PC-3 (cell line): ENCODE data around the gene CXADR. TPM values are rescaled to one million over a fixed set of nuclear protein-coding genes. Genes with fewer than 3 reads are reported as not detected.
A peak's percentile ranks its signal among the peaks of the same experiment; 100 is the strongest.
"Not testable (repeated sequence)": the region's sequence is repeated elsewhere in the genome, so short reads cannot be mapped to it uniquely, and the experiment has no call there.

Experiments
- ATAC-seq: fragments of 200-7000 bp; cut with Tn5 transposase; 2 replicates; pipeline ENCODE4 v1.9.1; 2020; ENCODE audit warnings: mild to moderate bottlenecking, moderate library complexity
- BruUV-seq: library from RNA; stranded (reverse); fragments of 400-500 nt; replicated peaks from 2 replicates; lab custom pipeline; 2021; lab: Mats Ljungman, UMichigan
- CTCF ChIA-PET: fragments of 300-600 bp; sonication (Branson Sonifier 250); formaldehyde crosslinking; loops from one replicate; lab custom pipeline; 2022; ENCODE audit warnings: antibody characterized with exemption; lab: Charles Lee
- POLR2A ChIA-PET: fragments of 300-600 bp; sonication (Branson Sonifier 250); formaldehyde crosslinking; loops from one replicate; lab custom pipeline; 2022; ENCODE audit warnings: antibody characterized with exemption; ENCODE audit not compliant: unreplicated experiment; lab: Charles Lee
- DNase-seq: peaks from one replicate; pipeline ENCODE4 v3.0.0-alpha.2; 2015
- H2AFZ ChIP-seq: fragments of 300-600 bp; sonication (generic); 2 replicates; pipeline ENCODE4 v1.6.0; 2016; ENCODE audit warnings: antibody characterized with exemption, low read length
- H3F3A ChIP-seq: fragments of 300-600 bp; sonication (generic); one replicate; pipeline ENCODE4 v1.6.0; 2017; ENCODE audit warnings: antibody characterized with exemption, low read length, control low read depth, mild to moderate bottlenecking; ENCODE audit not compliant: unreplicated experiment
- H3K27ac ChIP-seq: fragments of 300-600 bp; sonication (generic); 2 replicates; pipeline ENCODE4 v1.5.1; 2016; ENCODE audit warnings: mild to moderate bottlenecking, low read length
- H3K27me3 ChIP-seq: fragments of 300-600 bp; sonication (generic); 2 replicates; pipeline ENCODE4 v1.6.1; 2016; ENCODE audit warnings: low read length, mixed read lengths
- H3K36me3 ChIP-seq: fragments of 300-600 bp; sonication (generic); 2 replicates; pipeline ENCODE4 v1.6.1; 2016; ENCODE audit warnings: low read depth, mixed run types, low read length, mixed read lengths
- H3K4me1 ChIP-seq: fragments of 300-600 bp; sonication (generic); 2 replicates; pipeline ENCODE4 v1.5.1; 2016; ENCODE audit warnings: low read length; ENCODE audit not compliant: insufficient read depth
- H3K4me2 ChIP-seq: fragments of 300-600 bp; sonication (generic); 2 replicates; pipeline ENCODE4 v1.6.0; 2016; ENCODE audit warnings: low read length
- H3K4me3 ChIP-seq: fragments of 300-600 bp; sonication (generic); 2 replicates; pipeline ENCODE4 v1.5.1; 2016; ENCODE audit warnings: mild to moderate bottlenecking, low read length, mixed read lengths
- H3K79me2 ChIP-seq: fragments of 300-600 bp; sonication (generic); 2 replicates; pipeline ENCODE4 v1.6.1; 2017; ENCODE audit warnings: low read length, mixed read lengths
- H3K9ac ChIP-seq: fragments of 300-600 bp; sonication (generic); 2 replicates; pipeline ENCODE4 v1.6.0; 2016; ENCODE audit warnings: mild to moderate bottlenecking, low read length
- H3K9me2 ChIP-seq: fragments of 300-600 bp; sonication (generic); replicated peaks from 2 replicates; pipeline ENCODE4 v1.6.1; 2016; ENCODE audit warnings: mixed run types, low read length, mixed read lengths
- H3K9me3 ChIP-seq: fragments of 300-600 bp; sonication (generic); 2 replicates; pipeline ENCODE4 v1.6.1; 2016; ENCODE audit warnings: low read length, mixed read lengths
- H4K20me1 ChIP-seq: fragments of 300-600 bp; sonication (generic); 2 replicates; pipeline ENCODE4 v1.6.1; 2016; ENCODE audit warnings: low read length, mixed read lengths
- CTCF ChIP-seq: fragments of 300-600 bp; sonication (generic); conservative IDR thresholded peaks from 2 replicates; pipeline ENCODE4 v1.5.1; 2017; ENCODE audit warnings: antibody characterized with exemption, low read depth, mild to moderate bottlenecking, low read length
- EZH2 ChIP-seq: fragments of 300-600 bp; sonication (generic); IDR thresholded peaks from one replicate; pipeline ENCODE4 v1.6.1; 2017; ENCODE audit warnings: antibody characterized with exemption, mild to moderate bottlenecking, low read length; ENCODE audit not compliant: unreplicated experiment
- EZH2phosphoT487 ChIP-seq: fragments of 300-600 bp; sonication (generic); IDR thresholded peaks from 2 replicates; pipeline ENCODE4 v1.6.1; 2018; ENCODE audit warnings: mild to moderate bottlenecking, antibody characterized with exemption, low read length, borderline replicate concordance
- intact Hi-C: fragments of 100-400 bp; cut with micrococcal nuclease; formaldehyde crosslinking; loops from 2 replicates; pipeline ENCODE4 v1.9.0; 2023
- total RNA-seq: library from RNA; depleted of rRNA; stranded (reverse); fragments of >200 nt; gene quantifications from 2 replicates; pipeline ENCODE4 v1.2.3, GENCODE V29; 2014

The CXADR gene
- total RNA-seq, 1 experiment from 2014 or later, result 11.2 TPM

GRCh38 chr21:17514124-17514845, 1.4 kb downstream of the CXADR start:
- H3K36me3 ChIP-seq, result no peaks in the 10 kb centered on the region
- H3K4me2 ChIP-seq, result peak overlapping the region; percentile 86
- intact Hi-C loops, result no loop called here
- CTCF ChIA-PET, result interaction anchor here (0.7 kb wide), 1 partner anchor 40 kb away, joined by 4 read pairs; no protein-coding TSS in a partner anchor
- H3F3A ChIP-seq, result no peaks in the 10 kb centered on the region
- no peaks in the 10 kb centered on the region for H3K9me3 ChIP-seq
- H3K79me2 ChIP-seq, result 0 out of 2 replicates have a peak, but pooled peaks cover 4% of the 10 kb centered on the region
- H3K27me3 ChIP-seq, result peaks cover 15% of the 10 kb centered on the region
- no peak overlapping the region for H3K9ac ChIP-seq
- no peaks in the 10 kb centered on the region for H4K20me1 ChIP-seq
- no peaks in the 10 kb centered on the region for H3K9me2 ChIP-seq
- BruUV-seq, result TSS peak; percentile 35
- no peak overlapping the region for H2AFZ ChIP-seq
- H3K4me3 ChIP-seq, result peak overlapping the region; percentile 75
- peaks cover 4% of the 10 kb centered on the region; the same call in 1 of the 2 replicates for H3K4me1 ChIP-seq
- DNase-seq (peak; percentile 49), ATAC-seq (no peak)
- POLR2A ChIA-PET, result interaction anchor here (0.6 kb wide), 1 partner anchor 61 kb away, joined by 4 read pairs; no protein-coding TSS in a partner anchor
- TF ChIP-seq EZH2 (no peak), CTCF (no peak; the same call in 1 of the 2 replicates)
- H3K27ac ChIP-seq, result no peak overlapping the region

- H3K4me2 ChIP-seq, H3F3A ChIP-seq, intact Hi-C loops, DNase-seq, H3K36me3 ChIP-seq, H3K4me1 ChIP-seq, H3K4me3 ChIP-seq, H3K9ac ChIP-seq, H3K27ac ChIP-seq, BruUV-seq, CTCF ChIA-PET, H3K9me3 ChIP-seq, H3K79me2 ChIP-seq, H3K9me2 ChIP-seq, H2AFZ ChIP-seq, H4K20me1 ChIP-seq, POLR2A ChIA-PET, ATAC-seq: not testable (repeated sequence)
- peaks cover 14% of the 10 kb centered on the region for H3K27me3 ChIP-seq
Observed at GRCh38 chr21:17517008-17517407, 4.2 kb downstream of the CXADR start.

GRCh38 chr21:17519208-17519738, 6.4 kb downstream of the CXADR start:
- CTCF ChIA-PET, result no interaction called here
- H3K4me1 ChIP-seq, result peaks cover 12% of the 10 kb centered on the region
- H3K9me2 ChIP-seq, result no peaks in the 10 kb centered on the region
- BruUV-seq, result no TSS peak
- intact Hi-C loops, result no loop called here
- no peaks in the 10 kb centered on the region for H3F3A ChIP-seq
- H2AFZ ChIP-seq, result no peak overlapping the region
- no peaks in the 10 kb centered on the region for H3K36me3 ChIP-seq
- H3K27ac ChIP-seq, result no peak overlapping the region
- no peak for ATAC-seq
- H3K4me2 ChIP-seq, result no peak overlapping the region
- no peaks in the 10 kb centered on the region for H3K9me3 ChIP-seq
- TF ChIP-seq EZH2 (no peak), EZH2phosphoT487 (no peak), CTCF (no peak)
- H4K20me1 ChIP-seq, result no peaks in the 10 kb centered on the region
- no peak overlapping the region for H3K9ac ChIP-seq
- 0 out of 2 replicates have a peak, but pooled peaks cover 4% of the 10 kb centered on the region for H3K79me2 ChIP-seq
- POLR2A ChIA-PET, result no interaction called here
- H3K27me3 ChIP-seq, result 0 out of 2 replicates have a peak, but pooled peaks cover 2% of the 10 kb centered on the region
- H3K4me3 ChIP-seq, result no peak overlapping the region
- DNase-seq, result no peak
